GM23248 (cell line): ENCODE measurements around the gene TMEM250.

Source experiments
- EZH2 ChIP-seq: fragments of 200-600 bp; sonication (generic); IDR thresholded peaks from 2 replicates; pipeline ENCODE4 v1.6.1; 2018; ENCODE audit warnings: antibody characterized with exemption, mild to moderate bottlenecking; ENCODE audit not compliant: insufficient read depth, poor library complexity, severe bottlenecking
- EZH2phosphoT487 ChIP-seq: fragments of 200-600 bp; sonication (generic); IDR thresholded peaks from 2 replicates; pipeline ENCODE4 v1.6.1; 2018; ENCODE audit warnings: antibody characterized with exemption, moderate library complexity, mild to moderate bottlenecking, low read depth; ENCODE audit not compliant: insufficient read depth

DNA sequence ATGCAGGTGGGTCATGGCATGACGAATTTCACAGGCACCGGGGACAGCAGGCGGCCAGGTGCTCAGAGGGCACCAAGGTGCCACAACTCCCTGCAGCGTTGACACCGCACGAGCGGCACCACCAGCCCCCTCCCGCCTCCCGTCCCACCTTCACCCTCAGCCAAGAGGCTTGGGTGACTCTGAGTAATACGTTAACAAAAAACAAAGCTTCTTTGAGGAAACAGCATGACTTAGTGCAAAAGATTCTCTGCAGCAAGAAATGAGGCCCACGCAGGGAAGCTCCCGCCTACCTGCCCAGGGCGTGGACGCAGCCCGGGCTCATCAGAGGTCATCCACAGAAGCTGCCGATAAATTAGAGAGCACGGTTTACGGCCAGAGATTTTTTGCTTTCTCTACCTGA, 4.1 kb downstream of the TMEM250 start:
- TF ChIP-seq EZH2: no peak
- TF ChIP-seq EZH2phosphoT487: no peak
